22Rv1 (cell line): ENCODE results near the gene BCOR.

Experiments used
- ZFX ChIP-seq: fragments of 450-650 bp; IDR thresholded peaks from 2 replicates; pipeline ENCODE4 v1.6.1; 2017; ENCODE audit warnings: antibody characterized with exemption, borderline replicate concordance
- TF ChIP-seq, protein P1 (sequence below): fragments of 450-650 bp; IDR thresholded peaks from 2 replicates; pipeline ENCODE4 v1.5.1; 2017; ENCODE audit warnings: mild to moderate bottlenecking

DNA sequence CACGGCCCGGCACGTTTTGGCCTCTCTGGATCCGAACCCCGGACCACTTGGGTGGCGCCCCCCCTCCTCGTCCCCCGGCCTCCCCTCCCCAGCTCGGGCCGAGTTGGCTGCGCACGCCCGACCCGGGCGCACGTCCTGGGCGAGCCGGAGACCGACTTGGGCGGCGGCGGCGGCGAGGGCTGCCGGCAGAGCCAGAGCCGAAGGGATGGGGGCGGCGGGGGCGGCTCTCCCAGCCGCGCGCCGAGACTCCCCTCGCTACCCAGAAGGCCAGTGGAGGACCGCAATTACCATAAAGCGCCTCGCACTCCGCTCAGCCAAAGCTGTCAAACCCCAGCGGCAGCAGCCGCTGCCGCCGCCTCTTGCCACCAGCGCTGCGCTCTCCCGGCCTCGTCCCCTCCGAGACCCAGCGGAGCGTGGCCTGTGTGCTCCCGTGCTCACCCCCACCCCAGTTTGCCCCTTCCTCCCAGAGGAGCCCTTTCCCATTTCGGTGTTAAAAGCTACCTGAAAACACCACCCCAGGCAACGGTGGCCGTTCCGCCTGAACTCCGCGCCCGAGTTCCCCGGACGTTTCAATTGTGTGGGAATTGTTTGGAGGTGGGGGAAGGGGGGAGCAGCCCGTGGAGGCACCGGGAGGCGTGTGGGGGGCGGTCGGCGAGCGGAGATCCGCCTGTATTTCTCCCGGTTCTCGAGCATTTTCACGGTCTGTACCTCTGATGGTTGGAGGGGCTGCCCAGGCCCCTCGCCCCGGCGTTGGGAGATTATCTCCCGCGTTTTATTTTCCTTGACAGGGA, 701 bp upstream of the BCOR start:
- TF ChIP-seq, protein P1, sequence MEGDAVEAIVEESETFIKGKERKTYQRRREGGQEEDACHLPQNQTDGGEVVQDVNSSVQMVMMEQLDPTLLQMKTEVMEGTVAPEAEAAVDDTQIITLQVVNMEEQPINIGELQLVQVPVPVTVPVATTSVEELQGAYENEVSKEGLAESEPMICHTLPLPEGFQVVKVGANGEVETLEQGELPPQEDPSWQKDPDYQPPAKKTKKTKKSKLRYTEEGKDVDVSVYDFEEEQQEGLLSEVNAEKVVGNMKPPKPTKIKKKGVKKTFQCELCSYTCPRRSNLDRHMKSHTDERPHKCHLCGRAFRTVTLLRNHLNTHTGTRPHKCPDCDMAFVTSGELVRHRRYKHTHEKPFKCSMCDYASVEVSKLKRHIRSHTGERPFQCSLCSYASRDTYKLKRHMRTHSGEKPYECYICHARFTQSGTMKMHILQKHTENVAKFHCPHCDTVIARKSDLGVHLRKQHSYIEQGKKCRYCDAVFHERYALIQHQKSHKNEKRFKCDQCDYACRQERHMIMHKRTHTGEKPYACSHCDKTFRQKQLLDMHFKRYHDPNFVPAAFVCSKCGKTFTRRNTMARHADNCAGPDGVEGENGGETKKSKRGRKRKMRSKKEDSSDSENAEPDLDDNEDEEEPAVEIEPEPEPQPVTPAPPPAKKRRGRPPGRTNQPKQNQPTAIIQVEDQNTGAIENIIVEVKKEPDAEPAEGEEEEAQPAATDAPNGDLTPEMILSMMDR = no peak
- TF ChIP-seq ZFX = no peak
